GM12891 (cell line): ENCODE data around the gene JUNB. TPM values are rescaled to one million over a fixed set of nuclear protein-coding genes. Genes with fewer than 3 reads are reported as not detected.

ENCODE experiments used
- DNase-seq: peaks from one replicate; pipeline ENCODE4 v3.0.0; 2011; ENCODE audit warnings: low spot score; ENCODE audit not compliant: insufficient read length
- FAIRE-seq: peaks from 2 replicates; lab custom pipeline; 2011; peaks lifted over from hg19 to GRCh38; lab: Jason Lieb, UNC
- PAX5 ChIP-seq: IDR thresholded peaks from 2 replicates; pipeline ENCODE4 v1.6.1; 2011; ENCODE audit warnings: low read length, moderate library complexity, mild to moderate bottlenecking; ENCODE audit not compliant: insufficient read depth, severe bottlenecking
- POLR2A ChIP-seq: IDR thresholded peaks from 2 replicates; pipeline ENCODE4 v1.6.1; 2011; ENCODE audit warnings: low read depth, low read length, control low read depth
- POLR2AphosphoS5 ChIP-seq: IDR thresholded peaks from 2 replicates; pipeline ENCODE4 v1.6.1; 2011; ENCODE audit warnings: low read depth, low read length, control low read depth
- POU2F2 ChIP-seq: IDR thresholded peaks from 2 replicates; pipeline ENCODE4 v1.6.1; 2011; ENCODE audit warnings: low read depth, mild to moderate bottlenecking, control low read depth, low read length, moderate library complexity
- SPI1 ChIP-seq: IDR thresholded peaks from 2 replicates; pipeline ENCODE4 v1.6.1; 2011; ENCODE audit warnings: low read depth, low read length, control low read depth
- TAF1 ChIP-seq: IDR thresholded peaks from 2 replicates; pipeline ENCODE4 v1.6.1; 2011; ENCODE audit warnings: low read depth, low read length, control low read depth
- polyA plus RNA-seq: library from polyadenylated mRNA; unstranded; fragments of >200 nt; gene quantifications from one replicate; pipeline ENCODE4 v1.2.1, GENCODE V29; 2012; ENCODE audit warnings: low read depth, missing spikeins, inconsistent platforms; ENCODE audit not compliant: missing spikeins

Gene JUNB
- polyA plus RNA-seq, result 85.5 TPM

GRCh38 chr19:12791345-12792050, at the start of gene JUNB:
JUNB (plus strand) TSS chr19:12791486; CDS start chr19:12791772, 286 bp downstream.
- DNase-seq, result no peak
- peak; percentile 95 for FAIRE-seq
- TF ChIP-seq POU2F2 (peak; percentile 99), POLR2A (peak; percentile 100), POLR2AphosphoS5 (peak; percentile 100), SPI1 (peak; percentile 54), PAX5 (peak; percentile 64), TAF1 (peak; percentile 98)

GRCh38 chr19:12745166-12745897, 46.0 kb upstream of the JUNB start:
- FAIRE-seq (no peak), DNase-seq (no peak)
- TF ChIP-seq TAF1, result no peak
- TF ChIP-seq PAX5, result no peak
- TF ChIP-seq POU2F2, result no peak
- no peak for TF ChIP-seq SPI1
- no peak for TF ChIP-seq POLR2A
- no peak for TF ChIP-seq POLR2AphosphoS5

DNA sequence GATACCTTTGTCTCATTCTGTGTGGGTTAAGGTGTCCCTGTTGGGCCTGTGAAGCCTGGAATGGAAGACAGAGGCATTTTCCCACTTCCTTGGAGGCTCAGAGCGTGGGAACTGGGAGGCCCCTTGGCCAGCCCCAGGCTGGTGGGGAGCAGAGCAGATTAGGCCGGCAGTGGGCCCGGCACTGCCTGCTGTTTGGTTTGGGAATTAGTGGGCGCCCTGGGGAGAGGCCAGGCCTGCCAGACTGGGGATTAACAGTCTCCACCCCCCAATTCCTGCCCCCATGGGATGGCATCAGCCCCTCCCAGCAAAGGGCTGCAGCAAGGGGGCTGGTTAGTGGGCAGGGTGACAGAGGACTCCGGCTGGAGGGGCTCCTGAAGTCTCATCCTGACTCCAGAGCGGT, 42.8 kb upstream of the JUNB start:
- no peak for FAIRE-seq
- no peak for TF ChIP-seq SPI1
- TF ChIP-seq PAX5, result no peak
- TF ChIP-seq POU2F2, result no peak
- no peak for TF ChIP-seq POLR2A
- no peak for TF ChIP-seq TAF1
- no peak for TF ChIP-seq POLR2AphosphoS5
- no peak for DNase-seq

DNA sequence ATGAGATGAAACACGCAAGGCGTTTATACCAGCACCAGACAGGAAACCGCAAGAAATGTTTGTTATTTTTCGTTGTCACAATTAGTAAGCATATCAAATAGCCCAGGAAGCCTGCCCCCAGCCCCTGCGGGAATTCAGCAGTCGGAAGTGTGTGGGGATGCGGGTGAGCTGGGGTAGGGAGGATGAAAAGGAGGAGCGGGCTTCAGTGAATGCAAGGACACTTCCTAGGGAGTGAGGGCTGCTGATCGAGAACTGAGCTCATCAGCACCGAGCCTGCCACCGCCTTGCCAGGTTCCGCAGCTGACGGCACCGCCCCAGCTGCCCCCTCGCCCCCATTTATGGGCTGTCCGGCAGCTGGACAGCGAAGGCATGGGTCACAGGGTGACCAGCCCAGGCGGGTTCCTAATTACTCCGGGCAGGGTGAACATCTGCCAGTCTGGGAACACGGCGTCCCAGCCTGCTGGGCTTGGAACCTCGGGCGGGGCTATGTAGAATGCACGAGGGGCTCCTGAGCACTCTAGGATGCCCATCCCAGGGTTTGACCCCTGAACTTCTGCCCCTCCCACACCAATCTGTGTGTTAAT, 41.3 kb upstream of the JUNB start:
- FAIRE-seq (no peak), DNase-seq (no peak)
- TF ChIP-seq PAX5 (no peak), SPI1 (no peak), TAF1 (no peak), POLR2A (no peak), POU2F2 (no peak), POLR2AphosphoS5 (no peak)

- no peak for DNase-seq
- no peak for TF ChIP-seq SPI1
- TF ChIP-seq PAX5, result no peak
- TF ChIP-seq TAF1, result no peak
- no peak for TF ChIP-seq POLR2AphosphoS5
- no peak for TF ChIP-seq POU2F2
- no peak for TF ChIP-seq POLR2A
- FAIRE-seq, result no peak
Measured at GRCh38 chr19:12750851-12751250, 40.4 kb upstream of the JUNB start.

DNA sequence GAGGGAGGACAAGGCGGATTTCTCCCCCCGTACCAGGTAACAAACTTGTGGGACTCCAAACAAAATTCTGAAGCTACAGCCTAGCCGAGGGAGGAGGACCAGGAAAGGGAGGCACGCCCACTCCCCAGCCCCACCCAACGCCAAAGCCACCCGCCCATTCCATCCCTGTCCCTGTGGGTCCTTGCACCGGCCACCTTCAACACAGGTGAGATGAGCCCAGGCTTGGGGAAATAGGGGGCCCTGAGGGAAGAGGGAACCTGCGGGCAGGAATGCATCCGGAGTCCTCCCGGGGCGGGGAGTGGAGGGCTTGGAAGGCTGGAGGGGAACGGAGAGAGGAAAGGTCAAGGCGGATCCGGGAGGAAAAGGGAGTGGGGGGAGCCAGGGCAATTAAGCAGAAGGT, 39.7 kb upstream of the JUNB start, which contains the start of gene BEST2:
BEST2 (plus strand) TSS at position 157 of the 400 bp plus-strand sequence. CDS start 802 bp downstream, outside the sequence.
- no peak for FAIRE-seq
- DNase-seq, result no peak
- TF ChIP-seq POU2F2 (no peak), SPI1 (no peak), TAF1 (no peak), POLR2AphosphoS5 (no peak), PAX5 (no peak), POLR2A (no peak)

- no peak for FAIRE-seq
- TF ChIP-seq POLR2A (no peak), POLR2AphosphoS5 (no peak), PAX5 (no peak), POU2F2 (no peak), SPI1 (no peak), TAF1 (no peak)
Measured at GRCh38 chr19:12752056-12752781, 39.1 kb upstream of the JUNB start.

DNA sequence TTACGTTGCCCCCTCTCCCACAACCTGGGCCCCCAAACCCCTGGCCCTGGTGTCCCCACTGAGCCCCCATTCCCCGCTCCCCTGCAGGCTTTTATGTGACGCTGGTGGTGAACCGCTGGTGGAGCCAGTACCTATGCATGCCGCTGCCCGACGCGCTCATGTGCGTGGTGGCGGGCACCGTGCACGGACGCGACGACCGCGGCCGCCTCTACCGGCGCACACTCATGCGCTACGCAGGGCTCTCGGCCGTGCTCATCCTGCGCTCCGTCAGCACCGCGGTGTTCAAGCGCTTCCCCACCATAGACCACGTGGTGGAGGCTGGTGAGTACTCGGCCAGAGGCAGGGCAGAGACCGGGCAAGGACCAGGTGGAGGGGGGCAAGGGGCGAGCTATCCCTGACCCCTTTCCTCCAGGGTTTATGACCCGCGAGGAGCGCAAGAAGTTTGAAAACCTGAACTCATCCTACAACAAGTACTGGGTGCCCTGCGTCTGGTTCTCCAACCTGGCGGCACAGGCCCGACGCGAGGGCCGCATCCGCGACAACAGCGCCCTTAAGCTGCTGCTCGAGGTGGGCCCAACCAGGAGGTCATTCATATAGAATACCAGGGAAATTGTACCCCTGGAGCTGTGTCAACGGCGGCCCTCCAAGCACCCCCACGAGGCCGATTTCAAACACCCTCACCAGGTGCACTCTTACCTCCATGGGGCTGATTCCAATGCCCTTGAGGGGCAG, 36.7 kb upstream of the JUNB start:
- no peak for TF ChIP-seq POU2F2
- DNase-seq (no peak), FAIRE-seq (no peak)

More at GRCh38 chr19:12752056-12752781, 39.1 kb upstream of the JUNB start:
- DNase-seq, result no peak
